GM12864 (cell line): Measurements from ENCODE around the gene POLR2F.

ENCODE experiments used
- DNase-seq: peaks from one replicate; pipeline ENCODE4 v3.0.0-alpha.2; 2011; ENCODE audit warnings: low read depth
- H3K4me3 ChIP-seq: 2 replicates; pipeline ENCODE4 v1.5.1; 2011; ENCODE audit warnings: mild to moderate bottlenecking, low read depth, low read length, control low read depth
- CTCF ChIP-seq: IDR thresholded peaks from 2 replicates; pipeline ENCODE4 v1.5.1; 2011; ENCODE audit warnings: low read depth, mild to moderate bottlenecking, moderate library complexity, low read length, control low read depth, inconsistent platforms; ENCODE audit errors: missing control alignments

The POLR2F gene

GRCh38 chr22:37998543-37998942 lies 45.0 kb downstream of the POLR2F start:
- no peak for DNase-seq
- H3K4me3 ChIP-seq: no peak overlapping the region
- no peak for TF ChIP-seq CTCF

- TF ChIP-seq CTCF: no peak
- H3K4me3 ChIP-seq: no peak overlapping the region
- no peak for DNase-seq
Measured at GRCh38 chr22:37999236-37999635, 45.7 kb downstream of the POLR2F start.

GRCh38 chr22:37999640-38000272 lies 46.3 kb downstream of the POLR2F start:
- H3K4me3 ChIP-seq: no peak overlapping the region
- DNase-seq: no peak
- TF ChIP-seq CTCF: no peak

GRCh38 chr22:38005943-38006342 lies 52.4 kb downstream of the POLR2F start:
- no peak overlapping the region for H3K4me3 ChIP-seq
- no peak for TF ChIP-seq CTCF
- DNase-seq: no peak

- no peak overlapping the region for H3K4me3 ChIP-seq
- TF ChIP-seq CTCF: no peak
- DNase-seq: no peak
Measured at GRCh38 chr22:38006906-38007305, 53.4 kb downstream of the POLR2F start.

GRCh38 chr22:38007330-38007902 lies 53.9 kb downstream of the POLR2F start:
- TF ChIP-seq CTCF: no peak
- H3K4me3 ChIP-seq: no peak overlapping the region
- no peak for DNase-seq
